Ovary (tissue), 3 donors: Measurements from ENCODE around the gene BIRC3.

Experiments used
- CTCF ChIP-seq, 3 donors: fragments of 450-650 bp in 2 of 3; fragments of 200-600 bp in 1 of 3; IDR thresholded peaks; one replicate each; pipeline versions ENCODE4 v1.5.1 to v1.8.0; 2016 to 2022; ENCODE audit warnings: antibody characterized with exemption in 3 of 3, mild to moderate bottlenecking in 1 of 3
- EP300 ChIP-seq: sonication (generic); formaldehyde crosslinking; IDR thresholded peaks from one replicate; pipeline ENCODE4 v1.6.1; 2017; ENCODE audit warnings: antibody characterized with exemption
- donor health status: DM: no; HTN: no; CAD: no.

- no peak for TF ChIP-seq CTCF (IDR thresholded peaks at IDR 0.05)
- TF ChIP-seq EP300, result no peak
Measured at GRCh38 chr11:102292933-102293332, 24.4 kb upstream of the BIRC3 start.
